Measurements from ENCODE around the gene FGF23. TPM values are rescaled to one million over a fixed set of nuclear protein-coding genes. Genes with fewer than 3 reads are reported as not detected.
"Not testable (repeated sequence)": the region's sequence is repeated elsewhere in the genome, so short reads cannot be mapped to it uniquely, and the experiment has no call there.

Gene FGF23
- total RNA-seq: not detected

- H3K36me3 Mint-ChIP-seq: no peaks in the 10 kb centered on the region
- DNase-seq (ENCODE audit: low spot score in 2 of 2): no peak
- H3K27ac Mint-ChIP-seq: peak within 1 kb of the TSS in 1 of 2 donors; percentile 27
- H3K9me3 Mint-ChIP-seq: no peaks in the 10 kb centered on the region
- ATAC-seq: no peak
Observed at GRCh38 chr12:4379405-4379804, at the start of gene FGF23. Gene FGF23 (minus strand): TSS chr12:4379712. CDS start chr12:4379582, 130 bp downstream.

- no peaks in the 10 kb centered on the region for H3K9me3 Mint-ChIP-seq
- no peaks in the 10 kb centered on the region for H3K36me3 Mint-ChIP-seq
- DNase-seq (ENCODE audit: low spot score in 2 of 2) (no peak), ATAC-seq (no peak)
- no peak overlapping the region for H3K27ac Mint-ChIP-seq
Observed at GRCh38 chr12:4424422-4424821, 44.9 kb upstream of the FGF23 start.

GRCh38 chr12:4423528-4424195 is 44.1 kb upstream of the FGF23 start:
- no peak for ATAC-seq
- no peaks in the 10 kb centered on the region for H3K9me3 Mint-ChIP-seq
- H3K36me3 Mint-ChIP-seq: no peaks in the 10 kb centered on the region
- H3K27ac Mint-ChIP-seq: no peak overlapping the region
- no peak for DNase-seq (ENCODE audit: low spot score in 2 of 2)

GRCh38 chr12:4422985-4423384 is 43.5 kb upstream of the FGF23 start:
- DNase-seq (ENCODE audit: low spot score in 2 of 2) (no peak), ATAC-seq (no peak)
- no peaks in the 10 kb centered on the region for H3K9me3 Mint-ChIP-seq
- H3K36me3 Mint-ChIP-seq: no peaks in the 10 kb centered on the region
- no peak overlapping the region for H3K27ac Mint-ChIP-seq

- H3K9me3 Mint-ChIP-seq: no peaks in the 10 kb centered on the region
- ATAC-seq (peak in 1 of 2 donors; percentile 49), DNase-seq (ENCODE audit: low spot score in 2 of 2) (peak in 1 of 2 donors; percentile 43)
- no peaks in the 10 kb centered on the region for H3K36me3 Mint-ChIP-seq
- H3K27ac Mint-ChIP-seq: no peak overlapping the region
Observed at GRCh38 chr12:4421590-4422031, 42.1 kb upstream of the FGF23 start.

GRCh38 chr12:4420138-4420670 is 40.7 kb upstream of the FGF23 start:
- ATAC-seq: no peak
- Mint-ChIP-seq H3K36me3 (no peaks in the 10 kb centered on the region), H3K27ac (no peak overlapping the region), H3K9me3 (no peaks in the 10 kb centered on the region)
- no peak for DNase-seq (ENCODE audit: low spot score in 2 of 2)

- no peaks in the 10 kb centered on the region for H3K9me3 Mint-ChIP-seq
- no peak for ATAC-seq
Observed at GRCh38 chr12:4418913-4419312, 39.4 kb upstream of the FGF23 start.

GRCh38 chr12:4417936-4418335 is 38.4 kb upstream of the FGF23 start:
- no peaks in the 10 kb centered on the region for H3K9me3 Mint-ChIP-seq
- H3K36me3 Mint-ChIP-seq: no peaks in the 10 kb centered on the region
- no peak overlapping the region for H3K27ac Mint-ChIP-seq
- DNase-seq (ENCODE audit: low spot score in 2 of 2): no peak
- ATAC-seq: no peak

More at GRCh38 chr12:4418913-4419312, 39.4 kb upstream of the FGF23 start:
- Mint-ChIP-seq H3K36me3 (no peaks in the 10 kb centered on the region), H3K27ac (no peak overlapping the region)
- no peak for DNase-seq (ENCODE audit: low spot score in 2 of 2)

- ATAC-seq (no peak), DNase-seq (ENCODE audit: low spot score in 2 of 2) (no peak)
- H3K36me3 Mint-ChIP-seq: no peaks in the 10 kb centered on the region
- no peak overlapping the region for H3K27ac Mint-ChIP-seq
- H3K9me3 Mint-ChIP-seq: no peaks in the 10 kb centered on the region
Observed at GRCh38 chr12:4417455-4417854, 37.9 kb upstream of the FGF23 start.

- no peak for DNase-seq (ENCODE audit: low spot score in 2 of 2)
- no peaks in the 10 kb centered on the region for H3K36me3 Mint-ChIP-seq
- H3K27ac Mint-ChIP-seq: no peak overlapping the region
- H3K9me3 Mint-ChIP-seq: no peaks in the 10 kb centered on the region
- no peak for ATAC-seq
Observed at GRCh38 chr12:4416276-4416675, 36.8 kb upstream of the FGF23 start.

- no peaks in the 10 kb centered on the region for H3K9me3 Mint-ChIP-seq
- ATAC-seq (no peak), DNase-seq (ENCODE audit: low spot score in 2 of 2) (no peak)
- H3K27ac Mint-ChIP-seq: no peak overlapping the region
- H3K36me3 Mint-ChIP-seq: no peaks in the 10 kb centered on the region
Observed at GRCh38 chr12:4412465-4412864, 33.0 kb upstream of the FGF23 start.

- no peak overlapping the region for H3K27ac Mint-ChIP-seq
- DNase-seq (ENCODE audit: low spot score in 2 of 2): no peak
- H3K36me3 Mint-ChIP-seq: no peaks in the 10 kb centered on the region
- ATAC-seq: no peak
- no peaks in the 10 kb centered on the region for H3K9me3 Mint-ChIP-seq
Observed at GRCh38 chr12:4412056-4412455, 32.5 kb upstream of the FGF23 start.

- H3K27ac Mint-ChIP-seq: no peak overlapping the region
- no peak for DNase-seq (ENCODE audit: low spot score in 2 of 2)
Observed at GRCh38 chr12:4407136-4407535, 27.6 kb upstream of the FGF23 start.

GRCh38 chr12:4404877-4405637 is 25.5 kb upstream of the FGF23 start:
- not testable (repeated sequence) for H3K9me3 Mint-ChIP-seq; ATAC-seq; H3K36me3 Mint-ChIP-seq; DNase-seq (ENCODE audit: low spot score in 2 of 2); H3K27ac Mint-ChIP-seq

More at GRCh38 chr12:4407136-4407535, 27.6 kb upstream of the FGF23 start:
- Mint-ChIP-seq H3K9me3 (no peaks in the 10 kb centered on the region), H3K36me3 (no peaks in the 10 kb centered on the region)
- no peak for ATAC-seq

GRCh38 chr12:4402996-4403395 is 23.5 kb upstream of the FGF23 start:
- DNase-seq (ENCODE audit: low spot score in 2 of 2) (no peak), ATAC-seq (no peak)
- no peak overlapping the region for H3K27ac Mint-ChIP-seq
- no peaks in the 10 kb centered on the region for H3K36me3 Mint-ChIP-seq
- no peaks in the 10 kb centered on the region for H3K9me3 Mint-ChIP-seq

- DNase-seq (ENCODE audit: low spot score in 2 of 2) (no peak), ATAC-seq (no peak)
- Mint-ChIP-seq H3K9me3 (no peaks in the 10 kb centered on the region), H3K27ac (no peak overlapping the region), H3K36me3 (no peaks in the 10 kb centered on the region)
Observed at GRCh38 chr12:4401117-4401516, 21.6 kb upstream of the FGF23 start.

GRCh38 chr12:4395818-4396217 is 16.3 kb upstream of the FGF23 start:
- DNase-seq (ENCODE audit: low spot score in 2 of 2): no peak
- no peak for ATAC-seq
- H3K36me3 Mint-ChIP-seq: no peaks in the 10 kb centered on the region
- no peaks in the 10 kb centered on the region for H3K9me3 Mint-ChIP-seq
- no peak overlapping the region for H3K27ac Mint-ChIP-seq
